Activated CD8-positive, alpha-beta T cell treated with anti-CD3 and anti-CD28 coated beads for 36 hours (primary cell): ENCODE measurements around the gene SEMA7A. TPM values are rescaled to one million over a fixed set of nuclear protein-coding genes. Genes with fewer than 3 reads are reported as not detected.

Experiments
- ATAC-seq: fragments of 200-7000 bp; cut with Tn5 transposase; one replicate; pipeline ENCODE4 v1.10.0; 2021; ENCODE audit warnings: mild to moderate bottlenecking, moderate library complexity
- CTCF ChIA-PET: fragments of 350-600 bp; sonication (Branson Sonifier 250); formaldehyde crosslinking; loops from one replicate; lab custom pipeline; 2021; ENCODE audit warnings: antibody characterized with exemption; lab: Charles Lee
- POLR2A ChIA-PET: fragments of 350-600 bp; sonication (Branson Sonifier 250); formaldehyde crosslinking; loops from one replicate; lab custom pipeline; 2021; ENCODE audit warnings: antibody characterized with exemption; lab: Charles Lee
- DNase-seq: peaks from one replicate; pipeline ENCODE4 v3.0.0-alpha.2; 2020
- H3K27ac Mint-ChIP-seq: one replicate; pipeline ENCODE4 v1.8.0; 2021; ENCODE audit warnings: mild to moderate bottlenecking, mixed read lengths
- H3K27me3 Mint-ChIP-seq: one replicate; pipeline ENCODE4 v1.8.0; 2021; ENCODE audit warnings: mixed read lengths
- H3K36me3 Mint-ChIP-seq: one replicate; pipeline ENCODE4 v1.8.0; 2021; ENCODE audit warnings: low read depth, mixed read lengths
- H3K4me1 Mint-ChIP-seq: one replicate; pipeline ENCODE4 v1.8.0; 2021; ENCODE audit warnings: low read depth, mixed read lengths
- H3K4me3 Mint-ChIP-seq: one replicate; pipeline ENCODE4 v1.8.0; 2021; ENCODE audit warnings: mild to moderate bottlenecking, moderate library complexity, mixed read lengths
- H3K9me3 Mint-ChIP-seq: one replicate; pipeline ENCODE4 v1.8.0; 2021; ENCODE audit warnings: mixed read lengths
- intact Hi-C: fragments of 100-400 bp; cut with micrococcal nuclease; formaldehyde crosslinking; loops from one replicate; pipeline ENCODE4 v1.10.0; 2022
- total RNA-seq, 2 experiments: library from RNA; stranded (reverse); gene quantifications; one replicate each; pipeline ENCODE4 v1.2.3, GENCODE V29; 2021
- TF ChIP-seq, protein P1 (sequence below): fragments of 200-600 bp; IDR thresholded peaks from one replicate; pipeline ENCODE4 v1.8.0; 2022; ENCODE audit warnings: antibody characterized with exemption, mild to moderate bottlenecking

Gene SEMA7A
- total RNA-seq, 2 experiments from 2014 or later: 62.4 TPM

- ATAC-seq (no peak), DNase-seq (no peak)
- H3K27me3 Mint-ChIP-seq: no peaks in the 10 kb centered on the region
- no peak overlapping the region for H3K4me3 Mint-ChIP-seq
- no peaks in the 10 kb centered on the region for H3K9me3 Mint-ChIP-seq
- H3K27ac Mint-ChIP-seq: no peak overlapping the region
- TF ChIP-seq, protein P1, sequence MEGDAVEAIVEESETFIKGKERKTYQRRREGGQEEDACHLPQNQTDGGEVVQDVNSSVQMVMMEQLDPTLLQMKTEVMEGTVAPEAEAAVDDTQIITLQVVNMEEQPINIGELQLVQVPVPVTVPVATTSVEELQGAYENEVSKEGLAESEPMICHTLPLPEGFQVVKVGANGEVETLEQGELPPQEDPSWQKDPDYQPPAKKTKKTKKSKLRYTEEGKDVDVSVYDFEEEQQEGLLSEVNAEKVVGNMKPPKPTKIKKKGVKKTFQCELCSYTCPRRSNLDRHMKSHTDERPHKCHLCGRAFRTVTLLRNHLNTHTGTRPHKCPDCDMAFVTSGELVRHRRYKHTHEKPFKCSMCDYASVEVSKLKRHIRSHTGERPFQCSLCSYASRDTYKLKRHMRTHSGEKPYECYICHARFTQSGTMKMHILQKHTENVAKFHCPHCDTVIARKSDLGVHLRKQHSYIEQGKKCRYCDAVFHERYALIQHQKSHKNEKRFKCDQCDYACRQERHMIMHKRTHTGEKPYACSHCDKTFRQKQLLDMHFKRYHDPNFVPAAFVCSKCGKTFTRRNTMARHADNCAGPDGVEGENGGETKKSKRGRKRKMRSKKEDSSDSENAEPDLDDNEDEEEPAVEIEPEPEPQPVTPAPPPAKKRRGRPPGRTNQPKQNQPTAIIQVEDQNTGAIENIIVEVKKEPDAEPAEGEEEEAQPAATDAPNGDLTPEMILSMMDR: no peak
- ChIA-PET CTCF (interaction anchor here (1.0 to 38.4 kb wide), 4 partner anchors 8 to 175 kb away, joined by 3 to 840 read pairs (median 3); no protein-coding TSS in a partner anchor), POLR2A (interaction anchor here (1.8 kb wide), 1 partner anchor 15 kb away, joined by 5 read pairs; the partner anchor contains the start of gene UBL7)
- intact Hi-C loops: no loop called here
- peaks cover 19% of the 10 kb centered on the region for H3K36me3 Mint-ChIP-seq
- H3K4me1 Mint-ChIP-seq: no peaks in the 10 kb centered on the region
These were observed 12.3 kb upstream of the SEMA7A start for GRCh38 chr15:74445816-74446763.

DNA sequence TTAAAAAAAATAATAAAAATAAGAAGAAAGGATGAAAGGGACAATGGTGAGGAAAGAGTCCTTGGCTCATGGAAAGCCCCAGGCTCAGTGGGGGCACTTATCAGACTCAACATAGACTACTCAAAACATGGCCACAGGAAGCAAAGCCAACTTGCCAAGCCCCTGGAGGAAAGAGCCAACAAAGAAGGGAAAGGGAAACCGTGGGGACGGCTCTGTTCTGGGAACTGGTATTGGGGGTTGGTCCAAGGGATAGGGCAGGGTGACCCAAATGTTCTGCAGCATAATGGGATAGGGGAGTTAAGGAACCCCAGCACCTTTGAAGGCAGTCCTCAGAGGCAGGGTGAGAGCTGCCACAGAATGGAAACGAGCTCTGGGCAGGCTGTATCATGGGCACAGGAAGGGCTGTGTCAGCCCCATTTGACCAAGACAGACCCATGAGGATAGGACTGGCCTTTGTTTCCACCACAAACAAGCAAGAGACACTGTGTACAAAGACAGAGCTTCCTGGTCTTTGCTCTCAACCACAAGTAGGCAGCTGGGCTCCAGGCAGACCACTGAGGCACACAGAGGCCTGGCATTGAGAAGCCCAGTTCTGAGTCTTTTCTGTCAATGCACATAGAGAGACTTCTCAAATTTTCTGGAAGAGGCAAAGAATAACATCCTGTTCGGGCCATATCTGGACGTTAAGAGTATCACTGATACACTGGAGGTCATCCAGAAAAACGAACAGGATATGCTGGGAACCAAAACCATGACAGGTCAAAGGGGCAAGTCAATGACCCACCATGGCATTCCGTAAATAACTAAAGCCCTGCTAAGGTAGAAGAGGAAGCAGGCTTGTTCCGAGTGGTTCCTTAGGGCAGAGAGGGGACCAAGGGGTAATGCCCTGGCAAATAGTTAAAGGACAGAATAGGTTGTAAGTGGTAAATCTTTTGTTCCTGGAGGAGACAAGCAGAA lies 10.6 kb upstream of the SEMA7A start:
- no peak overlapping the region for H3K27ac Mint-ChIP-seq
- H3K36me3 Mint-ChIP-seq: peaks cover 13% of the 10 kb centered on the region
- ChIA-PET POLR2A (no interaction called here), CTCF (interaction anchor here (0.8 to 38.4 kb wide), 2 partner anchors 10 to 65 kb away, joined by 3 to 840 read pairs; no protein-coding TSS in a partner anchor)
- no peaks in the 10 kb centered on the region for H3K4me1 Mint-ChIP-seq
- no peak for DNase-seq
- intact Hi-C loops: no loop called here
- H3K27me3 Mint-ChIP-seq: no peaks in the 10 kb centered on the region
- no peaks in the 10 kb centered on the region for H3K9me3 Mint-ChIP-seq
- ATAC-seq: no peak
- H3K4me3 Mint-ChIP-seq: no peak overlapping the region
- TF ChIP-seq, protein P1: no peak

DNA sequence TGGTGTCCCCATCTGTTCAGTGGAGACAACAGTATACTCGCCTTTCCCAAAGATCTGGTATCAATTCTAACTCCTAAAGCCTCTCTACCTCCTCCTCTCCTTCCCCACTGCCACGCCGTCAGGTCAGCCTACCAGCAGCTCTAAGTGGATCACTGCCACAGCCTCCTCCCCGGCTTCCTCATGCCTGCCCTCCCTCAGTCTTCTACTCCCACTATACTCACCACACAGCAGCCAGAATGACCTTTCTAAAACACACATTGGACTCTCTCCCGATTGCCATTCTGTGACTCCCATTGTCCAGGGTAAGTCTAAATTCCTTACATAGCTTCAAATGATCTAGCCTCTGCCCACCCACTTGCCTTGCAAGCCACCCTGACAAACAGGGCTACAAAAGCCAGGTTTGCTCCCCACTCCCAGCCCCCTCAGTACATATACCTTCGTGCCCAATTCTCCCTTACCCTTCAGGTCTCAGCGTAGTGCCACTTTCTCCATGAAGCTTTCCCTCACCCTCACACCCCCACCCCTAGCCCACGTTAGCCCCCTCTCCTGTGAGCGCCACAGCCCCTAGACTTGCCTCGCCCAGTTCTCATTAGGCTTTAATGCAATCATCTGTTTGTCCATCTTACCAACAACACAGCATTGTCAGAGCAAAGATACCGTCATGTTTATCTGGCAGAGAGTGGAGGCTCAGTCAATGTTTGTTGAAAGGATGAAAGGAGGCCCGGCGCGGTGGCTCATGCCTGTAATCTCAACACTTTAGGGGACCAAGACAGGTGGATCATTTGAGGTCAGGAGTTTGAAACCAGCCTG lies 9.5 kb upstream of the SEMA7A start:
- H3K36me3 Mint-ChIP-seq: peaks cover 8% of the 10 kb centered on the region
- TF ChIP-seq, protein P1: no peak
- ChIA-PET POLR2A (interaction anchor here (1.0 to 2.9 kb wide), 5 partner anchors 18 to 97 kb away, joined by 3 to 11 read pairs (median 9); partner anchors contain the start of genes ARID3B and UBL7), CTCF (interaction anchor here (0.8 to 38.4 kb wide), 3 partner anchors 11 to 64 kb away, joined by 3 to 840 read pairs (median 6); no protein-coding TSS in a partner anchor)
- H3K27ac Mint-ChIP-seq: no peak overlapping the region
- intact Hi-C loops: no loop called here
- ATAC-seq (no peak), DNase-seq (no peak)
- no peak overlapping the region for H3K4me3 Mint-ChIP-seq
- H3K4me1 Mint-ChIP-seq: peaks cover 6% of the 10 kb centered on the region
- no peaks in the 10 kb centered on the region for H3K27me3 Mint-ChIP-seq
- H3K9me3 Mint-ChIP-seq: no peaks in the 10 kb centered on the region

DNA sequence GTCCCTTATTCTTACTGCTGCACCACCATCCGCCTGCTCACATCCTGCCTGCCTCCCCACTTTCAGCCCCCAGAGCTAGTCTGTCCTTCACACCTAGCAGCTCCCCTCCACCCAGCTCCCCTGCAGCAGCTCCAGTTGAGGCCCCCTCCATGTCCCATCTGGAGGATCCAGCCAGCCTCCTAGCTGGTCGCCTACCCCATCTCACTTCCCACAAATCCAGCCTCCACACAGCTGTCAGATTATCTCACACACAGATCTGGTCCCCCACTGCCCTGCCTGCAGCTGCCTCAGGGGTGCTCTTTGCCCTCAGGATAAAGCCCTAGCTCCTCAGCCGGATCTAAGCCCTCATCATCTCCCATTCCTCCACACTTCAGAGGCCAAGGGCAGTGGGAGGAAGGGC lies 8.8 kb upstream of the SEMA7A start:
- no peak for DNase-seq
- Mint-ChIP-seq H3K27ac (no peak overlapping the region), H3K27me3 (no peaks in the 10 kb centered on the region), H3K4me1 (peaks cover 8% of the 10 kb centered on the region), H3K9me3 (no peaks in the 10 kb centered on the region), H3K4me3 (no peak overlapping the region), H3K36me3 (peaks cover under 1% of the 10 kb centered on the region)
- ChIA-PET CTCF (interaction anchor here (1.4 to 38.4 kb wide), 2 partner anchors 12 to 64 kb away, joined by 6 to 840 read pairs; no protein-coding TSS in a partner anchor), POLR2A (interaction anchor here (1.0 to 2.9 kb wide), 6 partner anchors 11 to 98 kb away, joined by 3 to 11 read pairs (median 9); partner anchors contain the start of genes ARID3B and UBL7)
- intact Hi-C loops: no loop called here
- ATAC-seq: no peak
- TF ChIP-seq, protein P1: no peak
